Measurements from ENCODE around the gene ZNF644.

GRCh38 chr1:90970208-90970607 is 51.6 kb downstream of the ZNF644 start:
- no peak for TF ChIP-seq POLR2AphosphoS5 (IDR thresholded peaks at IDR 0.05)
- no peak for TF ChIP-seq POLR2A (IDR thresholded peaks at IDR 0.05)

All from prostate gland (tissue), 1 donor.